Mesendoderm (in vitro differentiated cells): ENCODE data around the gene GLP1R.

Experiments
- DNase-seq: peaks from one replicate; pipeline ENCODE4 v3.0.0; 2013
- H2AK5ac ChIP-seq: 2 replicates; pipeline ENCODE4 v1.6.1; 2013; ENCODE audit warnings: low read length, inconsistent platforms
- H2BK120ac ChIP-seq: 2 replicates; pipeline ENCODE4 v1.6.1; 2013; ENCODE audit warnings: low read depth, mild to moderate bottlenecking, low read length, moderate library complexity, mixed read lengths
- H2BK15ac ChIP-seq: replicated peaks from 2 replicates; pipeline ENCODE4 v1.6.1; 2013; ENCODE audit warnings: low read depth, mild to moderate bottlenecking, moderate library complexity
- H2BK5ac ChIP-seq: 2 replicates; pipeline ENCODE4 v1.6.1; 2013; ENCODE audit warnings: low read length, inconsistent platforms
- H3K18ac ChIP-seq: 2 replicates; pipeline ENCODE4 v1.6.1; 2013; ENCODE audit warnings: mild to moderate bottlenecking, low read length, mixed read lengths
- H3K23ac ChIP-seq: one replicate; pipeline ENCODE4 v1.6.1; 2013; ENCODE audit warnings: low read length
- H3K27ac ChIP-seq: 2 replicates; pipeline ENCODE4 v1.5.1; 2013; ENCODE audit warnings: low read depth, mild to moderate bottlenecking, inconsistent platforms, low read length, moderate library complexity
- H3K27me3 ChIP-seq: 2 replicates; pipeline ENCODE4 v1.6.1; 2013; ENCODE audit warnings: low read length, control low read depth, mild to moderate bottlenecking, inconsistent platforms; ENCODE audit not compliant: insufficient read depth, poor library complexity
- H3K36me3 ChIP-seq: 2 replicates; pipeline ENCODE4 v1.6.1; 2013; ENCODE audit warnings: low read length, inconsistent platforms; ENCODE audit not compliant: control insufficient read depth, insufficient read depth
- H3K4ac ChIP-seq: one replicate; pipeline ENCODE4 v1.6.1; 2013; ENCODE audit warnings: low read depth, mild to moderate bottlenecking, low read length, moderate library complexity
- H3K4me1 ChIP-seq: 2 replicates; pipeline ENCODE4 v1.6.1; 2013; ENCODE audit warnings: low read depth, low read length, inconsistent platforms; ENCODE audit not compliant: control insufficient read depth
- H3K4me2 ChIP-seq: 2 replicates; pipeline ENCODE4 v1.6.1; 2013; ENCODE audit warnings: low read length
- H3K4me3 ChIP-seq: 2 replicates; pipeline ENCODE4 v1.5.1; 2013; ENCODE audit warnings: mild to moderate bottlenecking, low read length
- H3K56ac ChIP-seq: one replicate; pipeline ENCODE4 v1.6.1; 2013; ENCODE audit warnings: low read length
- H3K79me1 ChIP-seq: 2 replicates; pipeline ENCODE4 v1.6.1; 2013; ENCODE audit warnings: low read length, inconsistent platforms
- H3K79me2 ChIP-seq: 2 replicates; pipeline ENCODE4 v1.6.1; 2013; ENCODE audit warnings: mild to moderate bottlenecking, low read length; ENCODE audit not compliant: control insufficient read depth, insufficient read depth
- H3K9ac ChIP-seq: 2 replicates; pipeline ENCODE4 v1.6.1; 2013; ENCODE audit warnings: low read length, inconsistent platforms
- H4K5ac ChIP-seq: one replicate; pipeline ENCODE4 v1.6.1; 2013; ENCODE audit warnings: low read length
- H4K8ac ChIP-seq: one replicate; pipeline ENCODE4 v1.6.1; 2013; ENCODE audit warnings: low read depth, mild to moderate bottlenecking, control low read depth, low read length, moderate library complexity
- WGBS: extraction: QIAGEN DNeasy Blood & Tissue Kit; methylation state at CpG from one replicate; pipeline ENCODE4 v1.1.7; 2013; ENCODE audit warnings: low lambda C conversion rate, missing lambda C conversion rate; ENCODE audit not compliant: insufficient coverage; ENCODE audit errors: extremely low coverage; 5-methylcytosine and 5-hydroxymethylcytosine counted together

The GLP1R gene

DNA sequence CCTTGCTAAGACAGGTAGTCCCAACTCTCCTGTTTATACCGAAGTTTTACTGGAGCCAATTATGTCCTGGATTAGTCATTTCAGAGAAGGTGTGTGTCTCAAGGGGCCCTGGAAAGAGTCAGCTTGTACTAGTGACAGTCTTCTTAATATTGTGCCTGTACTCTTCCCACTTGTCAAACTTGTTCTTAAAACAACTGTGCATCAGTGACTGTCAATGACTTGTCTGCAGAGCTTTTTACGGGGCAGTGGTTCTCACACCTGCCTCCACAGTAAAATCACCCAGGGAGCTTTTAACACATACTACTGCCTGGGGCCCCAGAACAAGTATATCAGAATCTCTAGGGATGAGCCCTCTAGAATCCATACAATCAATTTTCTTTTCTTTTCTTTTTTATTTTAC, 28.4 kb upstream of the GLP1R start:
- Histone ChIP-seq H4K5ac (no peak overlapping the region), H3K9ac (no peak overlapping the region), H3K4me3 (no peak overlapping the region), H3K79me2 (no peaks in the 10 kb centered on the region), H3K4me1 (no peaks in the 10 kb centered on the region), H3K18ac (no peak overlapping the region), H2BK5ac (no peak overlapping the region), H3K4ac (no peak overlapping the region), H3K27ac (no peak overlapping the region), H3K56ac (no peak overlapping the region), H4K8ac (no peak overlapping the region), H3K79me1 (no peaks in the 10 kb centered on the region), H2BK120ac (no peak overlapping the region), H2AK5ac (no peak overlapping the region), H3K23ac (peak overlapping the region; percentile 45), H3K4me2 (no peak overlapping the region), H2BK15ac (no peak overlapping the region), H3K27me3 (no peaks in the 10 kb centered on the region), H3K36me3 (no peaks in the 10 kb centered on the region)
- DNase-seq, result no peak
- no CpG with 5 or more reads among the region's 2 CpGs for WGBS

DNA sequence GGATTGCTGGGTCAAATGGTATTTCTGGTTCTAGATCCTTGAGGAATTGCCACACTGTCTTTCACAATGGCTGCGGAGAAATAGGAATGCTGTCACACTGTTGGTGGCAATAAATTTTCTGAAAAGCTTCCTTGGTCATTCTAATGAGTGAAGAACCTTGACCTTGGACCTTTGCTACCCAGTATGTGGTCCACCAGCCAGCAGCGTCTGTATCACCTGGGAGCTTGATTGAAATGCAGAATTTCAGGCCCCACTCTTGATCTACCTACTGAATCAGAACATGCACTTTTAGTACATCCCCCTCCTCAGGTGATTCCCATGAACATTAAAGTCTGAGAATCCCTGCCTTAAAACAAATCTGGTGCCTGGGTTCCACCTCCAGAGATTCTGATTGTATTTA, 27.5 kb upstream of the GLP1R start:
- DNase-seq, result no peak
- Histone ChIP-seq H2BK120ac (no peak overlapping the region), H3K79me2 (no peaks in the 10 kb centered on the region), H3K23ac (no peak overlapping the region), H2BK15ac (no peak overlapping the region), H3K18ac (no peak overlapping the region), H4K5ac (no peak overlapping the region), H3K4ac (no peak overlapping the region), H2BK5ac (no peak overlapping the region), H4K8ac (no peak overlapping the region), H3K4me1 (no peaks in the 10 kb centered on the region), H3K4me3 (no peak overlapping the region), H3K56ac (no peak overlapping the region), H3K27ac (no peak overlapping the region), H3K36me3 (no peaks in the 10 kb centered on the region), H3K9ac (no peak overlapping the region), H3K79me1 (no peaks in the 10 kb centered on the region), H2AK5ac (no peak overlapping the region), H3K27me3 (no peaks in the 10 kb centered on the region), H3K4me2 (no peak overlapping the region)
- no CpG with 5 or more reads among the region's 2 CpGs for WGBS

DNA sequence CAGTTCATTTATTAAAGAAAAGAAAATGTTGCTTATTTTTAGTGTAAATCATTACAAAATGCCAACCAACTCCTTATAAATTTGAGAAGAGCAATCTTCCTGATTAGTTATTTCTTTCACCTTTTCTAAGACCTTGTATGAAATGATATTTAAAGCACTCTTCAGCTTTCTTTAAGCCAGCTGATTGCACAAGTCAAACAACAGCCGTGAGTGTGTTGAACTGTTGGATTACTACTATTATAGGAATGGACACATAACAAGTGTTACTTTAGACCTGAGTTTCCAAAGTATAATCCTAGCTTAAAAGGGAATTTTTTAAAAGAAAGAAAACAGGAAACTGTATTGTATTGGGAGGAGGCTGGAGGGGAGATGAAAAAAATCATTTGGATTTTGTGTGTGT, 26.8 kb upstream of the GLP1R start:
- Histone ChIP-seq H3K9ac (no peak overlapping the region), H3K56ac (no peak overlapping the region), H3K4me1 (peaks cover 1% of the 10 kb centered on the region), H2AK5ac (no peak overlapping the region), H3K36me3 (no peaks in the 10 kb centered on the region), H3K4me2 (no peak overlapping the region), H2BK120ac (no peak overlapping the region), H3K18ac (no peak overlapping the region), H3K79me2 (no peaks in the 10 kb centered on the region), H3K4ac (no peak overlapping the region), H4K8ac (no peak overlapping the region), H3K27ac (no peak overlapping the region), H3K79me1 (no peaks in the 10 kb centered on the region), H2BK5ac (no peak overlapping the region), H3K27me3 (no peaks in the 10 kb centered on the region), H4K5ac (no peak overlapping the region), H2BK15ac (no peak overlapping the region), H3K23ac (no peak overlapping the region), H3K4me3 (no peak overlapping the region)
- WGBS, result no CpG with 5 or more reads among the region's 1 CpG
- no peak for DNase-seq

DNA sequence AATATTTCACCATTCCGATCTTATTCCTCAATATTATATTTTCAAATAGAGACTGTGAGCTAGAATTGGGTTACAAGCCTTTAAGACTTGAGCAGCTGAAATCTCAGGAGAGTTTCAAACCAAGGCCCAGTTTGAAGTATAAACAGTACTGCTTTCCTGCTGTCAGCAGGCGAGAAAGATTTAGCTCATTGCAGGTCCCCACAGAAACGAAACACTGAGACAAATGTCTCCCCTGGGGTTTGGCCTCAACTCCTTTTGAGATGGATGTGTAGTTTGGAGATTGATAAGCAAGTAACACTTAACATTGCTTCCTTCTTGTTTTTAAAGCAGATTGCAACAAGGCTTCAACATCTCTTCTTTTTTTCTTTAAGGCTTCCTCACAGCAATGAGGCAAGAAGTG, 22.4 kb upstream of the GLP1R start:
- Histone ChIP-seq H3K18ac (no peak overlapping the region), H3K56ac (no peak overlapping the region), H3K4me2 (no peak overlapping the region), H2BK15ac (no peak overlapping the region), H3K79me1 (no peaks in the 10 kb centered on the region), H4K8ac (no peak overlapping the region), H3K79me2 (no peaks in the 10 kb centered on the region), H3K4me1 (peaks cover 6% of the 10 kb centered on the region), H2BK120ac (no peak overlapping the region), H2AK5ac (no peak overlapping the region), H4K5ac (no peak overlapping the region), H3K27ac (no peak overlapping the region), H3K4ac (no peak overlapping the region), H3K9ac (no peak overlapping the region), H3K4me3 (no peak overlapping the region), H3K23ac (no peak overlapping the region), H2BK5ac (no peak overlapping the region), H3K27me3 (no peaks in the 10 kb centered on the region), H3K36me3 (no peaks in the 10 kb centered on the region)
- no CpG with 5 or more reads among the region's 3 CpGs for WGBS
- DNase-seq, result no peak

DNA sequence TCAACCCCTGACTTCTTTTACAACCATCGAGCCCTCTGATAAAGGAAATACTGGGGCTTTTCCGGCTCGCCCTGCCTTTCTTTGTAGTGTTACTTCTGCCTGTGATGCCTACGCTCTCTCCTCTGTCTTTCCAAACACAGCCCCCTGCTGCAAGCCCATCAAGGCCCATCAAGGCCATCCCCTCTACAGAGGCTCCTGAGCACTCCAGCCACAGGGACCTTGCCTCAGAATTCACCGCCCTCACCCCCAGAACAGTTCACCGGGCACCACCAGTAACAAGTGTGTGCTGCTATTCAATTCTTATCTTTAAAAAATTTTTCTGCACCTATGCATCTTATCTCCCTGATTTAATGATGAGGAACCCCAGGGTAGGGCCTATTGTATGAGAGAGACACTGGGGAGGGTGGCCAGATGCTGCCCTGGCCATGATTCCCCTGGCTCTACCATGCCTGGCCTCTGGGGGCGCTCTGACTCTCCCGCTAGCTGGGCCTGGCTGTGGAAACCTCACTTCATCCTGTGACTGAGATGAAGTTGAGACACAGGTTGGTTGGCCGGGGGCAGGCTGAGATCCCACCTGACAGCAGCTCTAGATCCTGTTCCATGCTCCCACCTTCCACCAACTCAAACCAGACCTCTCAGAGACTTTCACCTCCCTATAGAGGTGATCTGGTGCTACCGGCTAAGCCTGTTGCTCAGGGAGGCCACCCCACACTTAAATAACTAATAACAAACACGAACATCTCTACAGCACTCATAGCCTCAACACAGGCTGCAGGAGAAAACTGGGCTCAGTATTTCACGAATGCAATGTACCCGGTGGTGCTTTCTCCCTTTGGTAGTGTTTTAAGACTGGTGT, 19.2 kb upstream of the GLP1R start:
- H3K56ac ChIP-seq, result no peak overlapping the region
- no peak overlapping the region for H3K9ac ChIP-seq
- H3K4me3 ChIP-seq, result no peak overlapping the region
- H2BK15ac ChIP-seq, result no peak overlapping the region
- H3K18ac ChIP-seq, result no peak overlapping the region
- DNase-seq, result peak; percentile 72
- H3K27ac ChIP-seq, result no peak overlapping the region
- no peak overlapping the region for H4K8ac ChIP-seq
- no peak overlapping the region for H2AK5ac ChIP-seq
- no peak overlapping the region for H3K4me2 ChIP-seq
- no peak overlapping the region for H2BK5ac ChIP-seq
- no peaks in the 10 kb centered on the region for H3K79me1 ChIP-seq
- H3K23ac ChIP-seq, result no peak overlapping the region
- no peak overlapping the region for H2BK120ac ChIP-seq
- H3K4me1 ChIP-seq, result peaks cover 6% of the 10 kb centered on the region
- WGBS, result no CpG with 5 or more reads among the region's 13 CpGs
- H3K79me2 ChIP-seq, result no peaks in the 10 kb centered on the region
- no peaks in the 10 kb centered on the region for H3K36me3 ChIP-seq
- no peak overlapping the region for H4K5ac ChIP-seq
- H3K4ac ChIP-seq, result no peak overlapping the region
- no peaks in the 10 kb centered on the region for H3K27me3 ChIP-seq

DNA sequence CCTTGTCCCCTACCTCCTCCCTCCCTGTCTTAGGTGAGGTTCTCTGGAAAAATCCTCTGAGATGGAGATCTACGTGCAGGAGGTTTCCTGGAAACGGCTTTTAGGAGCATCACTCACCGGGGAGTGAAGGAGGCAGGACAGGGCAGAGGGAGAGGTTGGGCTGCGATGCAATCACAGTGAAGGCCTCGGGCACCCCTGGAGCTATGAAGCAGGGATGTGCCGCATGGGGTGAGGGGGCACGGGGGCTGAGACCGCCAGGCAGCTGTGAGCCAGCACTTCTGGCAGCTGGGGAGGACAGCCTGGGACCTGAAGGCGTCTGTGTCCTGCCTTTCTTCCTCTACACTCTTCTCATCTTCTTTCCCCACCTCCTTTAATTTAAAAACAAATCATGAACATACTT, 12.9 kb upstream of the GLP1R start:
- WGBS, result no CpG with 5 or more reads among the region's 9 CpGs
- no peaks in the 10 kb centered on the region for H3K79me1 ChIP-seq
- no peak overlapping the region for H3K4me3 ChIP-seq
- H4K5ac ChIP-seq, result no peak overlapping the region
- H3K79me2 ChIP-seq, result no peaks in the 10 kb centered on the region
- no peak for DNase-seq
- H4K8ac ChIP-seq, result no peak overlapping the region
- no peak overlapping the region for H3K4ac ChIP-seq
- peak overlapping the region; percentile 55 for H2BK5ac ChIP-seq
- H3K18ac ChIP-seq, result no peak overlapping the region
- H3K4me1 ChIP-seq, result no peaks in the 10 kb centered on the region
- no peaks in the 10 kb centered on the region for H3K36me3 ChIP-seq
- H3K4me2 ChIP-seq, result no peak overlapping the region
- no peak overlapping the region for H2BK15ac ChIP-seq
- peak overlapping the region; percentile 40 for H3K56ac ChIP-seq
- no peak overlapping the region for H3K9ac ChIP-seq
- no peak overlapping the region for H2BK120ac ChIP-seq
- H3K23ac ChIP-seq, result peak overlapping the region; percentile 69
- H3K27me3 ChIP-seq, result no peaks in the 10 kb centered on the region
- no peak overlapping the region for H3K27ac ChIP-seq
- H2AK5ac ChIP-seq, result no peak overlapping the region
